RPMI8226 (cell line): Measurements from ENCODE around the gene SOX12.
A peak's percentile ranks its signal among the peaks of the same experiment; 100 is the strongest.
"Not testable (repeated sequence)": the region's sequence is repeated elsewhere in the genome, so short reads cannot be mapped to it uniquely, and the experiment has no call there.

Experiments used
- DNase-seq: peaks from one replicate; pipeline ENCODE4 v3.0.0-alpha.2; 2015

The SOX12 gene

GRCh38 chr20:363319-364078 lies 38.1 kb downstream of the SOX12 start:
- no peak for DNase-seq

- DNase-seq, result peak; percentile 60
Observed at GRCh38 chr20:364905-365794, 39.8 kb downstream of the SOX12 start.

GRCh38 chr20:366041-366718 lies 40.8 kb downstream of the SOX12 start:
- no peak for DNase-seq

- DNase-seq, result no peak
Observed at GRCh38 chr20:366719-367485, 41.5 kb downstream of the SOX12 start.

GRCh38 chr20:367486-367887 lies 42.1 kb downstream of the SOX12 start:
- DNase-seq, result no peak

- DNase-seq, result no peak
Observed at GRCh38 chr20:368915-369314, 43.6 kb downstream of the SOX12 start.

GRCh38 chr20:370151-370600 lies 44.8 kb downstream of the SOX12 start:
- DNase-seq, result no peak

- no peak for DNase-seq
Observed at GRCh38 chr20:370977-371754, 45.8 kb downstream of the SOX12 start.

- DNase-seq, result no peak
Observed at GRCh38 chr20:371755-372542, 46.6 kb downstream of the SOX12 start.

- DNase-seq, result not testable (repeated sequence)
Observed at GRCh38 chr20:372543-373082, 47.3 kb downstream of the SOX12 start.

GRCh38 chr20:373171-373890 lies 48.0 kb downstream of the SOX12 start:
- DNase-seq, result no peak

GRCh38 chr20:375265-375889 lies 50.0 kb downstream of the SOX12 start:
- DNase-seq, result no peak

- DNase-seq, result no peak
Observed at GRCh38 chr20:376089-376488, 50.7 kb downstream of the SOX12 start.

- no peak for DNase-seq
Observed at GRCh38 chr20:376750-377149, 51.4 kb downstream of the SOX12 start.

GRCh38 chr20:377578-377977 lies 52.2 kb downstream of the SOX12 start:
- DNase-seq, result not testable (repeated sequence)

- DNase-seq, result no peak
Observed at GRCh38 chr20:378961-379336, 53.6 kb downstream of the SOX12 start.
